Testis (tissue), 2 donors: ENCODE results near the gene EPN1.

Experiments
- CTCF ChIP-seq, 3 experiments: fragments of 450-650 bp in 2 of 3; fragments of 200-600 bp in 1 of 3; sonication (generic) in 1 of 3; IDR thresholded peaks; one replicate each; pipeline ENCODE4 v1.5.1; 2016 to 2019; ENCODE audit warnings: antibody characterized with exemption in 3 of 3, mild to moderate bottlenecking in 2 of 3, moderate library complexity in 1 of 3
- POLR2A ChIP-seq: fragments of 450-650 bp; IDR thresholded peaks from one replicate; pipeline ENCODE4 v1.6.1; 2017; ENCODE audit warnings: antibody characterized with exemption, mild to moderate bottlenecking, moderate library complexity

- TF ChIP-seq CTCF (IDR thresholded peaks at IDR 0.05) (no peak), POLR2A (no peak)
Observed at GRCh38 chr19:55693336-55693974, 18.4 kb downstream of the EPN1 start.
